Measurements from ENCODE around the gene GNA14. TPM values are rescaled to one million over a fixed set of nuclear protein-coding genes. Genes with fewer than 3 reads are reported as not detected.

GNA14 gene
- total and polyA plus RNA-seq, 2 experiments from 2014 or later: 0.21 to 0.36 TPM

DNA sequence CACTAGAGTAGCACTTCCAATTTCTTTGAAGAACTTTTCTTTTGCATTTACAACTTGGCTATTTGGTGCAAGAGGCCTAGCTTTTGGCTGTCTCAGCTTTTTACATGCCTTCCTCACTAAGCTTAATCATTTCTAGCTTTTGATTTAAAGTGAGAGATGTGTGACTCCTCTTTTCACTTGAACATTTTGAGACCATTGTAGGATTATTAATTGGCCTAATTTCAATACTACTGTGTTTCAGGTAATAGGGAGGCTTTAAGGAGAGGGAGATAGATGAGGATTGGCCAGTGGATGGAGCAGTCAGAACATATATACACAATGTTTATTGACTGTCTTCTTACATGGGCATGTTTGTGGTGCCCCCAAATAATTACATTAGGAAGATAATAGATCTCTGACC is 161.7 kb downstream of the GNA14 start:
- Histone ChIP-seq H3K4me3 (no peak overlapping the region), H3K36me3 (no peaks in the 10 kb centered on the region), H3K27me3 (no peaks in the 10 kb centered on the region), H3K9me3 (ENCODE audit: low read depth) (no peaks in the 10 kb centered on the region), H3K4me1 (ENCODE audit: low read depth) (no peaks in the 10 kb centered on the region), H3K27ac (no peak overlapping the region)
- DNase-seq (ENCODE audit: low read depth in 1 of 2, low spot score in 1 of 2): no peak
- TF ChIP-seq, protein P1, sequence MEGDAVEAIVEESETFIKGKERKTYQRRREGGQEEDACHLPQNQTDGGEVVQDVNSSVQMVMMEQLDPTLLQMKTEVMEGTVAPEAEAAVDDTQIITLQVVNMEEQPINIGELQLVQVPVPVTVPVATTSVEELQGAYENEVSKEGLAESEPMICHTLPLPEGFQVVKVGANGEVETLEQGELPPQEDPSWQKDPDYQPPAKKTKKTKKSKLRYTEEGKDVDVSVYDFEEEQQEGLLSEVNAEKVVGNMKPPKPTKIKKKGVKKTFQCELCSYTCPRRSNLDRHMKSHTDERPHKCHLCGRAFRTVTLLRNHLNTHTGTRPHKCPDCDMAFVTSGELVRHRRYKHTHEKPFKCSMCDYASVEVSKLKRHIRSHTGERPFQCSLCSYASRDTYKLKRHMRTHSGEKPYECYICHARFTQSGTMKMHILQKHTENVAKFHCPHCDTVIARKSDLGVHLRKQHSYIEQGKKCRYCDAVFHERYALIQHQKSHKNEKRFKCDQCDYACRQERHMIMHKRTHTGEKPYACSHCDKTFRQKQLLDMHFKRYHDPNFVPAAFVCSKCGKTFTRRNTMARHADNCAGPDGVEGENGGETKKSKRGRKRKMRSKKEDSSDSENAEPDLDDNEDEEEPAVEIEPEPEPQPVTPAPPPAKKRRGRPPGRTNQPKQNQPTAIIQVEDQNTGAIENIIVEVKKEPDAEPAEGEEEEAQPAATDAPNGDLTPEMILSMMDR (IDR thresholded peaks at IDR 0.05; ENCODE audit: low read depth, low read length): no peak

DNA sequence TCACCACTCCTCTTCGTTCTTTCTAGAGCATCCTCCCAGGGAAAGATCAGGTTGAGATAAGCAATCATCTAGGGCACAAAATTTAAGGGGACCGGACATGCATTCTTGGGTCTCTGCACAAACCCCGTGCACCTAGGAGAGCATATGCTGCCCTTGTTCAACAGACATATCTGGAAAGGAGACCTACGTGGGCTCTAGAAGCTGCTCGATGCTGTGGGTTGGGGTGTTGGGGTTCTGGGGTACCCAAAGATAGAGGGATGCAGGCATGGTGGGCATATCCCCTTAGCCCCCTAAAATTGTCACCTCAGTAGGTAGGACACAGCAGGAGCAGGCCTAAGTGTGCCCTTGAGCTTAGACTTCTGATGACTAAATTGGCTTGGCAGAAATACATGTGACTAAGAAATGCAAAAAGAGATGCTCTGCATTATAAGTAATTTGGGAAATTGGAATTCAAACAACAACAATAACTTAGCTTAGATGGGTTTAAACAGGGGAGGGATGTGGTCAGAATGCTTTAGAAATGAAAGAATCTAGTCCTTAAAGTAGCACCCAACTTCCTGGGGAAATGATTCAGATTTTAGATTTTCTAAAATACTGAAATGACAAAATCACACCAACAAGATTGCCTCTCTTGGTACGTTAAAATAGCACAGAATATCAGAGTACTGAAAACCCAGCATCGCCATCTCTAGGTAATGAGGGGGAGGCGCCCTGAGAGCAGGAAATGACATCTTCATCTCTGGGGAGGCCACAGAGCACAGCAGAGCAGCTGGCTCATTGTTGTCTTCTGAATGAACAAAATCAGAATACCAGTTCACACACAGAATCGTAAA is 172.3 kb downstream of the GNA14 start:
- no peaks in the 10 kb centered on the region for H3K4me1 ChIP-seq (ENCODE audit: low read depth)
- H3K9me3 ChIP-seq (ENCODE audit: low read depth): no peaks in the 10 kb centered on the region
- no peaks in the 10 kb centered on the region for H3K36me3 ChIP-seq
- H3K27ac ChIP-seq: no peak overlapping the region
- TF ChIP-seq, protein P1 (IDR thresholded peaks at IDR 0.05; ENCODE audit: low read depth, low read length): no peak
- H3K27me3 ChIP-seq: no peaks in the 10 kb centered on the region
- no peak overlapping the region for H3K4me3 ChIP-seq
- DNase-seq (ENCODE audit: low read depth in 1 of 2, low spot score in 1 of 2): peak in 1 of 2 donors; percentile 70

DNA sequence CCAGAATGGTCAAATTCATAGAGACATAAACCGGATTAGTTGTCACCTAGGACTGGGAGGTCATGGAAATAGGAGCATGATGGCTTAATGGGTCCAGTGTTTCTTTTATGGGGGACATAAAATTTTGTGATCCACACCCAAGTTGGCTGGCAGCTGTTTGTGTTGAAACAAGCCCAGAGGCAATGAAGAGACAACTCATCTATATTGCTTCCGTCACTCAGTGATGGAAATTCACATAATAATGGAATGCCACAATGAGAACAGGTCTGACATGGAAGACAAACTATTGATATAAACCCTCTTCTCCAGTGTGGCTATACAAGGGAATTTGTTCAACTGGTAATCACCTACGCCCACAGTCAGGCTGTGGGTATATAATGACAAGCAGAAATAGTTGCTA is 173.2 kb downstream of the GNA14 start:
- Histone ChIP-seq H3K4me3 (no peak overlapping the region), H3K9me3 (ENCODE audit: low read depth) (no peaks in the 10 kb centered on the region), H3K27ac (no peak overlapping the region), H3K27me3 (no peaks in the 10 kb centered on the region), H3K36me3 (no peaks in the 10 kb centered on the region), H3K4me1 (ENCODE audit: low read depth) (no peaks in the 10 kb centered on the region)
- TF ChIP-seq, protein P1 (IDR thresholded peaks at IDR 0.05; ENCODE audit: low read depth, low read length): no peak
- no peak for DNase-seq (ENCODE audit: low read depth in 1 of 2, low spot score in 1 of 2)

DNA sequence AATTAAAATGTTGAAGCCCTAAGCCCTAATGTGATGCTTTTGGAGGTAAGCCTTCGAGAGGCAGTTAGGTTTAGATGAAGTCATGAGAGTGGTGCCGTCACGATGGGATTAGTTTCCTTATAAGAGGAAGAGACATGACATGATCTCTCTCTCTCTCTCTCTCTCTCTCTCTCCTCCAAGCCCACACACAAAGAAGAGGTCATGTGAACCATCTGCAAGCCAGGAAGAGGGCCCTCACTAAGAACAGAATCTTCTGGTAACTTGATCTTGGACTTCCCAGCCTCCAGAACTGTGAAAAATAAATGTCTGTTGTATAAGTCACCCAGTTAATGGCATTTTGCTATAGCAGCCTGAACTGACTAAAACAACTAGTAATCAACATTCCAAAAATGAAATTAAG is 175.5 kb downstream of the GNA14 start:
- Histone ChIP-seq H3K9me3 (ENCODE audit: low read depth) (no peaks in the 10 kb centered on the region), H3K36me3 (no peaks in the 10 kb centered on the region), H3K27me3 (no peaks in the 10 kb centered on the region), H3K4me3 (no peak overlapping the region), H3K27ac (no peak overlapping the region), H3K4me1 (ENCODE audit: low read depth) (peaks cover 4% of the 10 kb centered on the region)
- no peak for DNase-seq (ENCODE audit: low read depth in 1 of 2, low spot score in 1 of 2)
- TF ChIP-seq, protein P1 (IDR thresholded peaks at IDR 0.05; ENCODE audit: low read depth, low read length): no peak

DNA sequence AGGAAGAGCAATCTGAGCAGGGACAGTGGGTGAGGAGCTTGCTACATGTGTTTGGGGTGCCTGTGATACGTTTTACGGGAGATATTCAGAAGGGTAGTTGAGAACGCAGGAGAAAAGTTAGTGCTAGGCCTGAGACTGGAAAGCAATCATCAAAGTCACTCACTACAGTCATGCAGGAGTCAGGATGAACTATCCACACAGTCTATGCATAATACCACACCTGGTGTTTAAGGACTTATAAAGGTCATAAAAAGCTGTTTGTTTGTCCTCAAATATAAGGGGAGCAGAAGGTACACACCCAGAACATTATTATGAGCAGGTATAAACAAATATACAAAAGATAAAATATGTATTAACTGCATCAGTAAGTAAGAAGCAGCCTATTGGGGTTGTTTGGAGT is 176.6 kb downstream of the GNA14 start:
- Histone ChIP-seq H3K9me3 (ENCODE audit: low read depth) (no peaks in the 10 kb centered on the region), H3K4me1 (ENCODE audit: low read depth) (peaks cover 5% of the 10 kb centered on the region), H3K36me3 (no peaks in the 10 kb centered on the region), H3K4me3 (no peak overlapping the region), H3K27ac (no peak overlapping the region), H3K27me3 (no peaks in the 10 kb centered on the region)
- no peak for DNase-seq (ENCODE audit: low read depth in 1 of 2, low spot score in 1 of 2)
- TF ChIP-seq, protein P1 (IDR thresholded peaks at IDR 0.05; ENCODE audit: low read depth, low read length): no peak
